ENCODE measurements around the gene SIMC1. TPM values are rescaled to one million over a fixed set of nuclear protein-coding genes. Genes with fewer than 3 reads are reported as not detected.

The SIMC1 gene
- total and polyA plus RNA-seq, 2 donors (not counting 1 experiment from before 2014, with no cell fraction given): 20.6 to 63.8 TPM

DNA sequence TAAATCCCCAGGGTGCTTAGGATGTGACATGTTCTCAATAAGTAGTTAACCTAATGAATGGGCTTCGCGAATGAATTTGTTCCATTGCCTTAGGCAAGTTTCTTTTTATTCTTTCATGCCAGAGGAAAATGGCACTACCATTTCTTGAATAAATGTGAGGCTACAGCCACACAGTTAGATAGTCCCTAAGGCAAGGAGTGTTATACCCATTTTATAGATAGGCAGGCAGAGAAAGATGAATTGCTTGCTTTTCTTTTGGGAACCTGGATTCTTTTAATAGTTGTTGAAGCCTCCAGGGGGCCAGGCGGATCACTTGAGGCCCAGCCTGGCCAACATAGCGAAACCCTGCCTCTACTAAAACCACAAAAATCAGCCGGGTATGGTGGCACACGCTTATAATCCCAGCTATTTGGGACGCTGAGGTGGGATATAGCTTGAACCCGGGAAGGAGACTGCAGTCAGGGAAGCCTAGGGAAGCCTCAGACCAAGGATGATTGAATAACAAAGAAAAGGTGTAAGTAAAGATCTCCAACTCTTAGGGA lies 149.2 kb downstream of the SIMC1 start:
- 56% methylated on average over 3 of the region's 8 CpGs for WGBS (ENCODE audit: insufficient coverage)
- Mint-ChIP-seq H3K27me3 (no peaks in the 10 kb centered on the region), H3K4me3 (peak overlapping the region; percentile 100), H3K4me1 (peaks cover 26% of the 10 kb centered on the region), H3K27ac (peak overlapping the region; percentile 100), H3K9me3 (ENCODE audit: insufficient read depth) (no peaks in the 10 kb centered on the region)
- POLR2A ChIA-PET: interaction anchor here (0.9 kb wide), 1 partner anchor 61 kb away, joined by 3 read pairs; the partner anchor contains the start of gene FAF2
- Histone ChIP-seq H3K9me3 (ENCODE audit: control extremely low read depth in 1 of 3, control insufficient read depth in 2 of 3, insufficient read depth in 1 of 3, low read length in 2 of 3) (no peaks in the 10 kb centered on the region), H4K20me1 (ENCODE audit: control insufficient read depth, insufficient read depth, low read length, poor library complexity, severe bottlenecking) (peaks cover 9% of the 10 kb centered on the region), H3K79me2 (ENCODE audit: control insufficient read depth, insufficient read depth, low read length) (peaks cover 40% of the 10 kb centered on the region), H3K4me3 (ENCODE audit: control extremely low read depth in 1 of 5, extremely low read depth in 1 of 5, insufficient read depth in 1 of 5, low read depth in 2 of 5, low read length in 4 of 5) (peak overlapping the region; percentile 69 to 98 (median 93)), H3K27ac (ENCODE audit: low read length in 2 of 2) (no peak overlapping the region), H3K27me3 (replicated peaks in 1 of 4; ENCODE audit: control extremely low read depth in 1 of 4, control insufficient read depth in 3 of 4, insufficient read depth in 4 of 4, low read length in 3 of 4) (no peaks in the 10 kb centered on the region), H3K9ac (ENCODE audit: low read length) (peak overlapping the region; percentile 96), H3K4me2 (replicated peaks; ENCODE audit: low read depth, low read length, poor library complexity, severe bottlenecking) (peak overlapping the region; percentile 89), H3K36me3 (replicated peaks in 1 of 2; ENCODE audit: control extremely low read depth in 1 of 2, control insufficient read depth in 1 of 2, extremely low read depth in 1 of 2, insufficient read depth in 2 of 2, low read length in 1 of 2) (peaks cover 3 to 47% of the 10 kb centered on the region in 2 experiments), H3K4me1 (ENCODE audit: control insufficient read depth in 2 of 2, insufficient read depth in 2 of 2, low read length in 2 of 2) (peaks cover 19 to 29% of the 10 kb centered on the region in 2 donors), H2AFZ (ENCODE audit: insufficient read depth, low read depth, low read length, poor library complexity, severe bottlenecking) (peak overlapping the region; percentile 96)
- no peak for DNase-seq
- intact Hi-C loops (cut with micrococcal nuclease): loop anchor here (5.0 to 10.0 kb wide), 2 partner anchors 153 to 620 kb away; partner anchors contain the start of genes SIMC1 and UIMC1
- TF ChIP-seq EZH2 (IDR thresholded peaks at IDR 0.05; ENCODE audit: borderline replicate concordance, insufficient read depth, low read depth, low read length, poor library complexity, severe bottlenecking): no peak
- TF ChIP-seq, protein P1, sequence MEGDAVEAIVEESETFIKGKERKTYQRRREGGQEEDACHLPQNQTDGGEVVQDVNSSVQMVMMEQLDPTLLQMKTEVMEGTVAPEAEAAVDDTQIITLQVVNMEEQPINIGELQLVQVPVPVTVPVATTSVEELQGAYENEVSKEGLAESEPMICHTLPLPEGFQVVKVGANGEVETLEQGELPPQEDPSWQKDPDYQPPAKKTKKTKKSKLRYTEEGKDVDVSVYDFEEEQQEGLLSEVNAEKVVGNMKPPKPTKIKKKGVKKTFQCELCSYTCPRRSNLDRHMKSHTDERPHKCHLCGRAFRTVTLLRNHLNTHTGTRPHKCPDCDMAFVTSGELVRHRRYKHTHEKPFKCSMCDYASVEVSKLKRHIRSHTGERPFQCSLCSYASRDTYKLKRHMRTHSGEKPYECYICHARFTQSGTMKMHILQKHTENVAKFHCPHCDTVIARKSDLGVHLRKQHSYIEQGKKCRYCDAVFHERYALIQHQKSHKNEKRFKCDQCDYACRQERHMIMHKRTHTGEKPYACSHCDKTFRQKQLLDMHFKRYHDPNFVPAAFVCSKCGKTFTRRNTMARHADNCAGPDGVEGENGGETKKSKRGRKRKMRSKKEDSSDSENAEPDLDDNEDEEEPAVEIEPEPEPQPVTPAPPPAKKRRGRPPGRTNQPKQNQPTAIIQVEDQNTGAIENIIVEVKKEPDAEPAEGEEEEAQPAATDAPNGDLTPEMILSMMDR (IDR thresholded peaks at IDR 0.05): no peak
- no peak for ATAC-seq (ENCODE audit: low read depth)
- CTCF ChIA-PET: no interaction called here

GRCh38 chr5:176388003-176388443 lies 149.8 kb downstream of the SIMC1 start:
- intact Hi-C loops (cut with micrococcal nuclease): loop anchor here (1.0 to 10.0 kb wide), 6 partner anchors 15 to 619 kb away; partner anchors contain the start of genes CLTB, FAF2, SIMC1 and UIMC1
- Mint-ChIP-seq H3K27me3 (no peaks in the 10 kb centered on the region), H3K9me3 (ENCODE audit: insufficient read depth) (no peaks in the 10 kb centered on the region), H3K27ac (peak overlapping the region; percentile 100), H3K4me1 (peaks cover 26% of the 10 kb centered on the region), H3K4me3 (peak overlapping the region; percentile 100)
- TF ChIP-seq, protein P1 (IDR thresholded peaks at IDR 0.05): no peak
- TF ChIP-seq EZH2 (IDR thresholded peaks at IDR 0.05; ENCODE audit: borderline replicate concordance, insufficient read depth, low read depth, low read length, poor library complexity, severe bottlenecking): no peak
- Histone ChIP-seq H3K4me1 (ENCODE audit: control insufficient read depth in 2 of 2, insufficient read depth in 2 of 2, low read length in 2 of 2) (peaks cover 19 to 29% of the 10 kb centered on the region in 2 donors), H3K9ac (ENCODE audit: low read length) (peak overlapping the region; percentile 96), H3K4me3 (ENCODE audit: control extremely low read depth in 1 of 5, extremely low read depth in 1 of 5, insufficient read depth in 1 of 5, low read depth in 2 of 5, low read length in 4 of 5) (peak overlapping the region; percentile 69 to 98 (median 93)), H3K27me3 (replicated peaks in 1 of 4; ENCODE audit: control extremely low read depth in 1 of 4, control insufficient read depth in 3 of 4, insufficient read depth in 4 of 4, low read length in 3 of 4) (no peaks in the 10 kb centered on the region), H3K79me2 (ENCODE audit: control insufficient read depth, insufficient read depth, low read length) (peaks cover 45% of the 10 kb centered on the region), H3K9me3 (ENCODE audit: control extremely low read depth in 1 of 3, control insufficient read depth in 2 of 3, insufficient read depth in 1 of 3, low read length in 2 of 3) (no peaks in the 10 kb centered on the region), H3K36me3 (replicated peaks in 1 of 2; ENCODE audit: control extremely low read depth in 1 of 2, control insufficient read depth in 1 of 2, extremely low read depth in 1 of 2, insufficient read depth in 2 of 2, low read length in 1 of 2) (peaks cover 2 to 42% of the 10 kb centered on the region in 2 experiments), H4K20me1 (ENCODE audit: control insufficient read depth, insufficient read depth, low read length, poor library complexity, severe bottlenecking) (peaks cover 9% of the 10 kb centered on the region), H3K27ac (ENCODE audit: low read length in 2 of 2) (peak overlapping the region; percentile 90 to 93), H2AFZ (ENCODE audit: insufficient read depth, low read depth, low read length, poor library complexity, severe bottlenecking) (peak overlapping the region; percentile 96), H3K4me2 (replicated peaks; ENCODE audit: low read depth, low read length, poor library complexity, severe bottlenecking) (peak overlapping the region; percentile 89)
- ATAC-seq (ENCODE audit: low read depth) (no peak), DNase-seq (no peak)
- ChIA-PET POLR2A (interaction anchor here (0.6 to 2.2 kb wide), 5 partner anchors 21 to 149 kb away, joined by 3 to 16 read pairs (median 7); partner anchors contain the start of genes CLTB, FAF2, KIAA1191 and RNF44), CTCF (interaction anchor here (1.5 kb wide), 1 partner anchor 156 kb away, joined by 4 read pairs; no protein-coding TSS in a partner anchor)
- under 1% methylated on average over 29 of the region's 29 CpGs for WGBS (ENCODE audit: insufficient coverage)
